Measurements from ENCODE around the gene HTRA1.

GRCh38 chr10:122460891-122461293 lies 461 bp upstream of the HTRA1 start:
- TF ChIP-seq HIVEP1 (CRISPR knock-in tag; IDR thresholded peaks at IDR 0.05) (no peak), ZNF592 (IDR thresholded peaks at IDR 0.05) (no peak), SMAD1 (IDR thresholded peaks at IDR 0.05; ENCODE audit: low read depth, low read length, partially characterized antibody) (no peak), CTCF (IDR thresholded peaks at IDR 0.05 in 2 of 3, conservative IDR thresholded peaks at IDR 0.05 in 1 of 3; ENCODE audit: insufficient read depth in 2 of 3, low read depth in 1 of 3, low read length in 3 of 3) (no peak), MED1 (CRISPR knock-in tag; IDR thresholded peaks at IDR 0.05; ENCODE audit: borderline replicate concordance) (no peak)

Measured in K562 (cell line).